Measurements from ENCODE around the gene ADCK1. TPM values are rescaled to one million over a fixed set of nuclear protein-coding genes. Genes with fewer than 3 reads are reported as not detected.

ADCK1 gene
- total and polyA plus RNA-seq, 9 of the 15 experiments (the other 6 are each of a cell fraction or from before 2014, with no cell fraction given), result 2.8 to 8.9 (median 4.3) TPM

GRCh38 chr14:77924141-77924948, 124.4 kb downstream of the ADCK1 start (continued):
- TF ChIP-seq ZBTB33 (CRISPR knock-in tag; IDR thresholded peaks at IDR 0.05) (no peak), ZFP1 (CRISPR knock-in tag; IDR thresholded peaks at IDR 0.05) (no peak), ARID3A (IDR thresholded peaks at IDR 0.05; ENCODE audit: borderline replicate concordance, low read depth, low read length) (no peak), TFAP4 (CRISPR knock-in tag; IDR thresholded peaks at IDR 0.05; ENCODE audit: borderline replicate concordance) (no peak), CREB3L1 (IDR thresholded peaks at IDR 0.05; ENCODE audit: borderline replicate concordance, low read depth) (no peak), ZNF12 (CRISPR knock-in tag; IDR thresholded peaks at IDR 0.05) (no peak), FOXJ2 (tag; IDR thresholded peaks at IDR 0.05) (no peak), DLX4 (CRISPR knock-in tag; IDR thresholded peaks at IDR 0.05) (no peak), MED1 (CRISPR knock-in tag; IDR thresholded peaks at IDR 0.05; ENCODE audit: borderline replicate concordance) (no peak), NCOA4 (IDR thresholded peaks at IDR 0.05; ENCODE audit: partially characterized antibody) (no peak), SIN3B (IDR thresholded peaks at IDR 0.05; ENCODE audit: low read depth) (no peak), ZHX1 (conservative IDR thresholded peaks at IDR 0.05; ENCODE audit: low read length) (no peak), ZNF449 (CRISPR knock-in tag; IDR thresholded peaks at IDR 0.05) (no peak), SNRNP70 (optimal IDR thresholded peaks at IDR 0.05; ENCODE audit: low read depth, low read length) (no peak), POLR2G (IDR thresholded peaks at IDR 0.05; ENCODE audit: low read depth, low read length) (no peak)

Measured in K562 (cell line).